Measurements from ENCODE around the gene SLC7A4. TPM values are rescaled to one million over a fixed set of nuclear protein-coding genes. Genes with fewer than 3 reads are reported as not detected.

SLC7A4 gene
- polyA plus RNA-seq, 1 donor from 2014 or later: not detected

- H3K9me2 ChIP-seq (ENCODE audit: insufficient read depth, low read length): no peaks in the 10 kb centered on the region
- peak overlapping the region; percentile 80 for H3K4me3 ChIP-seq (ENCODE audit: low read length)
- H4K20me1 ChIP-seq (ENCODE audit: insufficient read depth): no peaks in the 10 kb centered on the region
- H3K9ac ChIP-seq (ENCODE audit: low read length): peak overlapping the region; percentile 84
- peaks cover 3% of the 10 kb centered on the region for H3F3A ChIP-seq (ENCODE audit: insufficient read depth, low read length, poor library complexity, severe bottlenecking)
- no peak overlapping the region for H3K4me2 ChIP-seq (ENCODE audit: low read length)
- no peaks in the 10 kb centered on the region for H3K36me3 ChIP-seq (ENCODE audit: insufficient read depth, low read length)
- H3K27me3 ChIP-seq (ENCODE audit: insufficient read depth, low read depth, low read length): no peaks in the 10 kb centered on the region
- no peak overlapping the region for H2AFZ ChIP-seq (ENCODE audit: low read depth, low read length)
- TF ChIP-seq POLR2AphosphoS5 (IDR thresholded peaks at IDR 0.05): no peak
- no peak for TF ChIP-seq RAD21 (conservative IDR thresholded peaks at IDR 0.05)
- TF ChIP-seq CTCF (IDR thresholded peaks at IDR 0.05; ENCODE audit: poor library complexity, severe bottlenecking): no peak
- TF ChIP-seq MXI1 (conservative IDR thresholded peaks at IDR 0.05; ENCODE audit: poor library complexity, severe bottlenecking): no peak
- TF ChIP-seq EZH2 (IDR thresholded peaks at IDR 0.05; ENCODE audit: borderline replicate concordance, insufficient read depth, low read length, poor library complexity, severe bottlenecking): no peak
- TF ChIP-seq SMC3 (conservative IDR thresholded peaks at IDR 0.05; ENCODE audit: poor library complexity): no peak
- TF ChIP-seq TAF1 (IDR thresholded peaks at IDR 0.05; ENCODE audit: low read depth): no peak
- no peak for TF ChIP-seq EP300 (conservative IDR thresholded peaks at IDR 0.05; ENCODE audit: poor library complexity, severe bottlenecking)
- no peak for TF ChIP-seq REST (IDR thresholded peaks at IDR 0.05; ENCODE audit: borderline replicate concordance)
- peak overlapping the region; percentile 92 for H3K27ac ChIP-seq (ENCODE audit: low read length)
- H3K79me2 ChIP-seq (replicated peaks; ENCODE audit: insufficient read depth, low read length): peaks cover 22% of the 10 kb centered on the region
- no peaks in the 10 kb centered on the region for H3K9me3 ChIP-seq (ENCODE audit: low read length)
These were observed 16.8 kb downstream of the SLC7A4 start for GRCh38 chr22:21015466-21016006.

- H3K4me2 ChIP-seq (ENCODE audit: low read length): peak within 1 kb of the TSS; percentile 92
- no peaks in the 10 kb centered on the region for H3K9me2 ChIP-seq (ENCODE audit: insufficient read depth, low read length)
- peaks cover 3% of the 10 kb centered on the region for H3F3A ChIP-seq (ENCODE audit: insufficient read depth, low read length, poor library complexity, severe bottlenecking)
- H3K4me3 ChIP-seq (ENCODE audit: low read length): peak within 1 kb of the TSS; percentile 80
- H3K36me3 ChIP-seq (ENCODE audit: insufficient read depth, low read length): no peaks in the 10 kb centered on the region
- H3K27ac ChIP-seq (ENCODE audit: low read length): peak within 1 kb of the TSS; percentile 92
- TF ChIP-seq EZH2 (IDR thresholded peaks at IDR 0.05; ENCODE audit: borderline replicate concordance, insufficient read depth, low read length, poor library complexity, severe bottlenecking) (no peak), POLR2AphosphoS5 (IDR thresholded peaks at IDR 0.05) (no peak), EP300 (conservative IDR thresholded peaks at IDR 0.05; ENCODE audit: poor library complexity, severe bottlenecking) (no peak), SMC3 (conservative IDR thresholded peaks at IDR 0.05; ENCODE audit: poor library complexity) (no peak), RAD21 (conservative IDR thresholded peaks at IDR 0.05) (no peak), MXI1 (conservative IDR thresholded peaks at IDR 0.05; ENCODE audit: poor library complexity, severe bottlenecking) (no peak), CTCF (IDR thresholded peaks at IDR 0.05; ENCODE audit: poor library complexity, severe bottlenecking) (no peak), REST (IDR thresholded peaks at IDR 0.05; ENCODE audit: borderline replicate concordance) (no peak), TAF1 (IDR thresholded peaks at IDR 0.05; ENCODE audit: low read depth) (no peak)
- H3K27me3 ChIP-seq (ENCODE audit: insufficient read depth, low read depth, low read length): no peaks in the 10 kb centered on the region
- H4K20me1 ChIP-seq (ENCODE audit: insufficient read depth): no peaks in the 10 kb centered on the region
- H3K9ac ChIP-seq (ENCODE audit: low read length): peak within 1 kb of the TSS; percentile 84
- no peaks in the 10 kb centered on the region for H3K9me3 ChIP-seq (ENCODE audit: low read length)
- peaks cover 22% of the 10 kb centered on the region for H3K79me2 ChIP-seq (replicated peaks; ENCODE audit: insufficient read depth, low read length)
- peak within 1 kb of the TSS; percentile 35 for H2AFZ ChIP-seq (ENCODE audit: low read depth, low read length)
These were observed 17.5 kb downstream of the SLC7A4 start, which contains the start of gene P2RX6 for GRCh38 chr22:21014726-21015465. Gene P2RX6 (plus strand): TSS chr22:21015165. CDS start chr22:21015175, 10 bp downstream.
